ENCODE results near the gene ALX4.
A peak's percentile ranks its signal among the peaks of the same experiment; 100 is the strongest.

Gene ALX4

GRCh38 chr11:44300844-44301563 lies 8.9 kb downstream of the ALX4 start:
- DNase-seq (ENCODE audit: low spot score), result no peak

GRCh38 chr11:44298862-44299261 lies 11.1 kb downstream of the ALX4 start:
- no peak for DNase-seq (ENCODE audit: low spot score)

- no peak for DNase-seq (ENCODE audit: low spot score)
Observed at GRCh38 chr11:44290208-44290607, 19.7 kb downstream of the ALX4 start.

- no peak for DNase-seq (ENCODE audit: low spot score)
Observed at GRCh38 chr11:44288133-44288526, 21.8 kb downstream of the ALX4 start.

- DNase-seq (ENCODE audit: low spot score), result no peak
Observed at GRCh38 chr11:44286911-44287310, 23.0 kb downstream of the ALX4 start.

GRCh38 chr11:44286268-44286880 lies 23.6 kb downstream of the ALX4 start:
- peak; percentile 40 for DNase-seq (ENCODE audit: low spot score)

GRCh38 chr11:44285756-44286155 lies 24.2 kb downstream of the ALX4 start:
- no peak for DNase-seq (ENCODE audit: low spot score)

- no peak for DNase-seq (ENCODE audit: low spot score)
Observed at GRCh38 chr11:44282620-44283019, 27.3 kb downstream of the ALX4 start.

- DNase-seq (ENCODE audit: low spot score), result no peak
Observed at GRCh38 chr11:44281151-44281550, 28.8 kb downstream of the ALX4 start.

- DNase-seq (ENCODE audit: low spot score), result no peak
Observed at GRCh38 chr11:44280257-44280656, 29.7 kb downstream of the ALX4 start.

- DNase-seq (ENCODE audit: low spot score), result no peak
Observed at GRCh38 chr11:44279483-44279882, 30.5 kb downstream of the ALX4 start.

- DNase-seq (ENCODE audit: low spot score), result no peak
Observed at GRCh38 chr11:44277196-44278090, 32.5 kb downstream of the ALX4 start.

- DNase-seq (ENCODE audit: low spot score), result no peak
Observed at GRCh38 chr11:44275961-44276550, 33.9 kb downstream of the ALX4 start.

GRCh38 chr11:44275241-44275640 lies 34.7 kb downstream of the ALX4 start:
- DNase-seq (ENCODE audit: low spot score), result no peak

GRCh38 chr11:44274404-44274803 lies 35.5 kb downstream of the ALX4 start:
- no peak for DNase-seq (ENCODE audit: low spot score)

GRCh38 chr11:44271286-44271685 lies 38.7 kb downstream of the ALX4 start:
- DNase-seq (ENCODE audit: low spot score), result no peak

GRCh38 chr11:44270403-44271273 lies 39.3 kb downstream of the ALX4 start:
- DNase-seq (ENCODE audit: low spot score), result no peak

- DNase-seq (ENCODE audit: low spot score), result no peak
Observed at GRCh38 chr11:44269369-44270351, 40.3 kb downstream of the ALX4 start.

GRCh38 chr11:44268614-44269080 lies 41.3 kb downstream of the ALX4 start:
- no peak for DNase-seq (ENCODE audit: low spot score)
